HepG2 (cell line): ENCODE measurements around the gene LEF1. TPM values are rescaled to one million over a fixed set of nuclear protein-coding genes. Genes with fewer than 3 reads are reported as not detected.

Source experiments
- ATAC-seq: fragments of 200-7000 bp; cut with Tn5 transposase; 3 replicates; pipeline ENCODE4 v1.9.1; 2020; ENCODE audit warnings: mild to moderate bottlenecking, moderate library complexity
- BruUV-seq: library from RNA; stranded (reverse); fragments of 400-500 nt; replicated peaks from 2 replicates; lab custom pipeline; 2021; lab: Mats Ljungman, UMichigan
- CTCF ChIA-PET: fragments of 300-600 bp; formaldehyde crosslinking; extraction: SDS; loops from one replicate; lab custom pipeline; 2021; ENCODE audit warnings: low total read pairs, inconsistent platforms, low intra/inter-chr PET ratio; lab: Yijun Ruan, JAX
- POLR2A ChIA-PET: fragments of 350-600 bp; sonication (Branson Sonifier 250); formaldehyde crosslinking; loops from one replicate; lab custom pipeline; 2020; ENCODE audit warnings: antibody characterized with exemption, inconsistent platforms; lab: Yijun Ruan, JAX
- DNase-seq: peaks from one replicate; pipeline ENCODE4 v3.0.0-alpha.2; 2015; ENCODE audit warnings: low spot score
- FAIRE-seq: peaks from 3 replicates; lab custom pipeline; 2011; peaks lifted over from hg19 to GRCh38; lab: Jason Lieb, UNC
- H2AFZ ChIP-seq: one replicate; pipeline ENCODE4 v1.6.1; 2011; ENCODE audit warnings: low read length, inconsistent platforms
- H3K27ac ChIP-seq: fragments of 300-600 bp; 3 replicates; pipeline ENCODE4 v1.8.0; 2011; ENCODE audit warnings: mixed run types, mild to moderate bottlenecking, mixed read lengths, low read length, inconsistent platforms; ENCODE audit not compliant: insufficient read depth; ENCODE audit errors: extremely low read length
- H3K27me3 ChIP-seq, 2 experiments: fragments of 200-600 bp in 1 of 2; 2 replicates in 1 of 2; 3 replicates in 1 of 2; pipeline versions ENCODE4 v1.6.0 to v1.8.0; 2011; ENCODE audit warnings: low read length in 2 of 2, mild to moderate bottlenecking in 2 of 2, moderate library complexity in 2 of 2, inconsistent platforms in 1 of 2; ENCODE audit not compliant: insufficient read depth in 2 of 2, control insufficient read depth in 1 of 2
- H3K36me3 ChIP-seq, 2 experiments: fragments of 200-600 bp in 1 of 2; replicated peaks in 1 of 2; 2 replicates in 1 of 2; 3 replicates in 1 of 2; pipeline versions ENCODE4 v1.5.1 to v1.8.0; 2011; ENCODE audit warnings: low read length in 2 of 2, inconsistent platforms in 1 of 2; ENCODE audit not compliant: insufficient read depth in 2 of 2, control insufficient read depth in 1 of 2
- H3K4me1 ChIP-seq: 2 replicates; pipeline ENCODE4 v1.5.1; 2012; ENCODE audit warnings: low read length, inconsistent platforms; ENCODE audit not compliant: insufficient read depth
- H3K4me2 ChIP-seq: 2 replicates; pipeline ENCODE4 v1.6.0; 2011; ENCODE audit warnings: low read depth, low read length, inconsistent platforms
- H3K4me3 ChIP-seq, 3 experiments: fragments of 200-600 bp in 1 of 3; sonication (generic), shearing (Covaris generic) in 1 of 3; replicated peaks in 1 of 3; 2 replicates each; pipeline ENCODE4 v1.5.1; 2011 to 2016; ENCODE audit warnings: low read length in 3 of 3, inconsistent platforms in 2 of 3, low read depth in 2 of 3, mild to moderate bottlenecking in 2 of 3, control low read depth in 1 of 3, mixed read lengths in 1 of 3; ENCODE audit not compliant: insufficient read depth in 1 of 3
- H3K79me2 ChIP-seq: one replicate; pipeline ENCODE4 v1.6.1; 2011; ENCODE audit warnings: low read length, inconsistent platforms; ENCODE audit not compliant: insufficient read depth
- H3K9ac ChIP-seq: 2 replicates; pipeline ENCODE4 v1.6.0; 2011; ENCODE audit warnings: mild to moderate bottlenecking, low read depth, low read length, inconsistent platforms; ENCODE audit not compliant: insufficient read depth
- H3K9me3 ChIP-seq: 2 replicates; pipeline ENCODE4 v1.5.1; 2012; ENCODE audit warnings: mild to moderate bottlenecking, low read length
- H4K20me1 ChIP-seq: 2 replicates; pipeline ENCODE4 v1.6.0; 2011; ENCODE audit warnings: inconsistent platforms, mild to moderate bottlenecking, low read length, moderate library complexity; ENCODE audit not compliant: insufficient read depth
- HOXD1 ChIP-seq: sonication (generic); formaldehyde crosslinking; IDR thresholded peaks from 2 replicates; pipeline ENCODE4 v1.5.0; 2020; ENCODE audit warnings: missing genetic modification reagents
- MYC ChIP-seq: sonication (generic); formaldehyde crosslinking; IDR thresholded peaks from 2 replicates; pipeline ENCODE4 v1.9.0; 2021; ENCODE audit warnings: missing genetic modification reagents, borderline replicate concordance
- REXO4 ChIP-seq: sonication (generic); formaldehyde crosslinking; IDR thresholded peaks from 2 replicates; pipeline ENCODE4 v1.8.0; 2022; ENCODE audit warnings: missing genetic modification reagents, mild to moderate bottlenecking, borderline replicate concordance
- ZFP1 ChIP-seq: IDR thresholded peaks from 2 replicates; pipeline ENCODE4 v1.6.1; 2016
- ZFP41 ChIP-seq: sonication (generic); formaldehyde crosslinking; IDR thresholded peaks from 2 replicates; pipeline ENCODE4 v1.4.0; 2020; ENCODE audit warnings: mild to moderate bottlenecking, missing genetic modification reagents, borderline replicate concordance
- ZNF230 ChIP-seq: sonication (generic); formaldehyde crosslinking; IDR thresholded peaks from 2 replicates; pipeline ENCODE4 v1.4.0; 2020; ENCODE audit warnings: mild to moderate bottlenecking, missing genetic modification reagents
- ZNF317 ChIP-seq: sonication (generic); formaldehyde crosslinking; IDR thresholded peaks from 2 replicates; pipeline ENCODE4 v1.5.0; 2020; ENCODE audit warnings: mild to moderate bottlenecking, missing genetic modification reagents
- ZNF562 ChIP-seq: sonication (generic); formaldehyde crosslinking; IDR thresholded peaks from 2 replicates; pipeline ENCODE4 v1.8.0; 2022; ENCODE audit warnings: missing genetic modification reagents, borderline replicate concordance
- ZNF672 ChIP-seq: sonication (generic); formaldehyde crosslinking; IDR thresholded peaks from 2 replicates; pipeline ENCODE4 v1.8.1; 2022; ENCODE audit warnings: missing genetic modification reagents
- ZSCAN25 ChIP-seq: sonication (generic); formaldehyde crosslinking; IDR thresholded peaks from 2 replicates; pipeline ENCODE4 v1.8.0; 2022; ENCODE audit warnings: mild to moderate bottlenecking, missing genetic modification reagents
- ZSCAN30 ChIP-seq: sonication (generic); formaldehyde crosslinking; IDR thresholded peaks from 2 replicates; pipeline ENCODE4 v1.5.0; 2020; ENCODE audit warnings: mild to moderate bottlenecking, missing genetic modification reagents
- WGBS: methylation state at CpG from one replicate; pipeline ENCODE4 v1.1.6; 2017; ENCODE audit warnings: low lambda C conversion rate; 5-methylcytosine and 5-hydroxymethylcytosine counted together
- in situ Hi-C: cut with HindIII; loops from 2 replicates; pipeline ENCODE4 v1.10.0; 2017; ENCODE audit warnings: low pct_unique_long_range_greater_than_20kb; ENCODE audit not compliant: extremely low pct_ligation_motif_present
- intact Hi-C: fragments of 100-400 bp; cut with micrococcal nuclease; formaldehyde crosslinking; loops from one replicate; pipeline ENCODE4 v1.10.0; 2022; ENCODE audit not compliant: unreplicated experiment
- polyA plus RNA-seq, 8 experiments: library from polyadenylated mRNA; depleted of rRNA in 3 of 8; stranded (reverse) in 7 of 8; unstranded in 1 of 8; fragments of >200 nt; fragmentation: Illumina TruSeq in 4 of 8; extraction: Trizol in 4 of 8; gene quantifications; 2 replicates each; pipeline versions ENCODE4 v1.2.1 to v1.2.3, GENCODE V29; 2011 to 2016; ENCODE audit warnings: low read depth in 4 of 8, missing spikeins in 1 of 8, mixed read lengths in 1 of 8; ENCODE audit not compliant: insufficient read depth in 1 of 8
- total RNA-seq, 5 experiments: library from RNA; depleted of rRNA; stranded (reverse); fragments of >200 nt; fragmentation: Illumina TruSeq; extraction: Trizol; gene quantifications; 2 replicates each; pipeline ENCODE4 v1.2.3, GENCODE V29; 2016; ENCODE audit warnings: low read depth in 1 of 5
- TF ChIP-seq, protein P1 (sequence below), 2 experiments: sonication (generic) in 1 of 2; formaldehyde crosslinking in 1 of 2; IDR thresholded peaks; 2 replicates each; pipeline versions ENCODE4 v1.4.0 to v1.6.1; 2016 to 2020; ENCODE audit warnings: borderline replicate concordance in 1 of 2, low read depth in 1 of 2, mild to moderate bottlenecking in 1 of 2, missing genetic modification reagents in 1 of 2
- TF ChIP-seq, protein P2 (sequence below): sonication (generic); formaldehyde crosslinking; IDR thresholded peaks from 2 replicates; pipeline ENCODE4 v1.5.1; 2020; ENCODE audit warnings: mild to moderate bottlenecking, missing genetic modification reagents, borderline replicate concordance

Gene LEF1
- total and polyA plus RNA-seq, 2 of the 13 experiments (the other 11 are each of a cell fraction or from before 2014, with no cell fraction given): 0.22 to 0.29 TPM

DNA sequence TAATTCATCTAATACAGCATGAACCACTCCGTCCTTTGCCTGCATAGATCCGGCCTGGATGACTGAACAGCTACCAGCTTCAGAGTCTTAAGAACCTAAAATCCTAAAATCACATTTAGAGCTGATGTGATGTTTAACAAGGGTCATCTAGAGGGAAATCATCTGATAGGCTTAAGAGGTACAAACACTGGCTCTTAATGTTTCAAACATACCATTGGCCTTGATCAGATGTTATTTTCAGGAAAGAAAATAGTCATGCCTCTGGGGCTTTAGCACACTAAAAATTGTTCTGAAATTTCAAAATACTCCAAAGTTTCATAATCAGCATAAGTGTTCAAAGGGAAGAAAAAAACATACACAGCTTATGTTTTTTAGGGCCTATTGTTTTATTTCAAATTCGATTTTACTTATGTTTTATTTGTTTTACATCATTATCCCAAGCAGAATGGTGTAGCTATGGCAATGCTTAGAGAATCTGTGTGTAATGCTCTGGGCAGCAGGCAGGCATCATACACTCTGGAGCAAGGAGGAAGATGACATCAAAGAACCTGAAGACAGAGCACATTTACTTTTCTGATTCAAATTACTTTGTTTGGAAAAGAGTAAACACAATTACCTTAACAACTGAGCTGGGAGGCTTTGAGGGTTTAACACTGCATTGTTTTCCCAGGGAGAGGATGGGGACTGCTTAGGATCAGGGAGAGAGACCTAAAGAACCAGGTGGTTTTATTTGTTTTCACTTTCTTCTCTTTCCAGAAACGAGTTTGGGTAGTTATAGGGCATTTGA, 25.3 kb upstream of the LEF1 start:
- FAIRE-seq: no peak
- H3K4me2 ChIP-seq: no peak overlapping the region
- H2AFZ ChIP-seq: no peak overlapping the region
- no peaks in the 10 kb centered on the region for H4K20me1 ChIP-seq
- intact Hi-C loops (no loop called here), in situ Hi-C loops (no loop called here)
- H3K27ac ChIP-seq: no peak overlapping the region
- H3K9ac ChIP-seq: no peak overlapping the region
- ChIA-PET POLR2A (no interaction called here), CTCF (no interaction called here)
- 24% methylated on average over 4 of the region's 4 CpGs for WGBS
- no peak for ATAC-seq
- no peaks in the 10 kb centered on the region for H3K4me1 ChIP-seq
- no TSS peak for BruUV-seq
- H3K27me3 ChIP-seq: no peaks in the 10 kb centered on the region; a peak in 1 of 5 replicates
- H3K4me3 ChIP-seq: no peak overlapping the region
- TF ChIP-seq ZNF562 (CRISPR knock-in tag) (no peak), ZNF672 (no peak), MYC (CRISPR knock-in tag) (no peak), HOXD1 (no peak)
- H3K9me3 ChIP-seq: no peaks in the 10 kb centered on the region
- no peaks in the 10 kb centered on the region for H3K36me3 ChIP-seq
- no peak for DNase-seq
- H3K79me2 ChIP-seq: no peaks in the 10 kb centered on the region

DNA sequence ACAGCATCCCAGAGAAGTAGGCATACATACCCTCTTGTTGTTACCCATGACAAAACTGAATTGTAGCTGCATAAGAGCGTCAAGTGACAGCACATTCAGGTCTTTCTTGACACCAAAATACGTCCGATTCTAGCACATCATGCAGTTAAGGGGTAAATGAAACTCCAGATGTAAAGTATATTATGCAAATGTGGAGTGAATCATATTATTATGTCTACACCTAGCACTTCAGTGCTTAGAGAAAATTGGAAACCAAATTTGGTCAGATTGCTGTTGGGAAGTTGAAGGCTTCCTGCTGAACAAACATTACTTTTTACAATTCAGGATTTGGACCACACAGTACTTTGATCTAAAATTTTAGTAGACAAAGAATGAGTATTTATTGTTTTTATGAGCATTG, 24.2 kb upstream of the LEF1 start:
- Histone ChIP-seq H2AFZ (no peak overlapping the region), H3K9ac (no peak overlapping the region), H3K9me3 (no peaks in the 10 kb centered on the region), H3K79me2 (no peaks in the 10 kb centered on the region), H3K36me3 (no peaks in the 10 kb centered on the region), H3K4me3 (no peak overlapping the region), H4K20me1 (no peaks in the 10 kb centered on the region), H3K27ac (no peak overlapping the region), H3K27me3 (peaks cover 0 to 1% of the 10 kb centered on the region in 2 experiments; a peak in 1 of 5 replicates), H3K4me2 (no peak overlapping the region), H3K4me1 (no peaks in the 10 kb centered on the region)
- CTCF ChIA-PET: no interaction called here
- WGBS: 79% methylated on average over 3 of the region's 3 CpGs
- FAIRE-seq: no peak
- no peak for ATAC-seq
- intact Hi-C loops (no loop called here), in situ Hi-C loops (no loop called here)
- DNase-seq: no peak
- POLR2A ChIA-PET: no interaction called here
- no TSS peak for BruUV-seq
- TF ChIP-seq ZSCAN30 (CRISPR knock-in tag) (no peak), ZFP1 (CRISPR knock-in tag) (no peak), ZNF230 (CRISPR knock-in tag) (no peak), ZNF317 (CRISPR knock-in tag) (no peak), ZSCAN25 (CRISPR knock-in tag) (no peak), REXO4 (CRISPR knock-in tag) (no peak), ZFP41 (CRISPR knock-in tag) (no peak)
- TF ChIP-seq, protein P1, sequence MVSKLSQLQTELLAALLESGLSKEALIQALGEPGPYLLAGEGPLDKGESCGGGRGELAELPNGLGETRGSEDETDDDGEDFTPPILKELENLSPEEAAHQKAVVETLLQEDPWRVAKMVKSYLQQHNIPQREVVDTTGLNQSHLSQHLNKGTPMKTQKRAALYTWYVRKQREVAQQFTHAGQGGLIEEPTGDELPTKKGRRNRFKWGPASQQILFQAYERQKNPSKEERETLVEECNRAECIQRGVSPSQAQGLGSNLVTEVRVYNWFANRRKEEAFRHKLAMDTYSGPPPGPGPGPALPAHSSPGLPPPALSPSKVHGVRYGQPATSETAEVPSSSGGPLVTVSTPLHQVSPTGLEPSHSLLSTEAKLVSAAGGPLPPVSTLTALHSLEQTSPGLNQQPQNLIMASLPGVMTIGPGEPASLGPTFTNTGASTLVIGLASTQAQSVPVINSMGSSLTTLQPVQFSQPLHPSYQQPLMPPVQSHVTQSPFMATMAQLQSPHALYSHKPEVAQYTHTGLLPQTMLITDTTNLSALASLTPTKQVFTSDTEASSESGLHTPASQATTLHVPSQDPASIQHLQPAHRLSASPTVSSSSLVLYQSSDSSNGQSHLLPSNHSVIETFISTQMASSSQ (IDR thresholded peaks at IDR 0.05; ENCODE audit: low read depth): no peak
- TF ChIP-seq, protein P1 (CRISPR knock-in tag; IDR thresholded peaks at IDR 0.05; ENCODE audit: borderline replicate concordance): no peak
- TF ChIP-seq, protein P2, sequence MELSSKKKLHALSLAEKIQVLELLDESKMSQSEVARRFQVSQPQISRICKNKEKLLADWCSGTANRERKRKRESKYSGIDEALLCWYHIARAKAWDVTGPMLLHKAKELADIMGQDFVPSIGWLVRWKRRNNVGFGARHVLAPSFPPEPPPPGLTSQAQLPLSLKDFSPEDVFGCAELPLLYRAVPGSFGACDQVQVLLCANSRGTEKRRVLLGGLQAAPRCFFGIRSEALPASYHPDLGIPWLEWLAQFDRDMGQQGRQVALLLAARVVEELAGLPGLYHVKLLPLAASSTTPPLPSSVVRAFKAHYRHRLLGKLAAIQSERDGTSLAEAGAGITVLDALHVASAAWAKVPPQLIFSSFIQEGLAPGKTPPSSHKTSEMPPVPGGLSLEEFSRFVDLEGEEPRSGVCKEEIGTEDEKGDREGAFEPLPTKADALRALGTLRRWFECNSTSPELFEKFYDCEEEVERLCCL: no peak
